Activated naive CD8-positive, alpha-beta T cell treated with anti-CD3 and anti-CD28 coated beads, Interleukin-2, amount 50 U/mL, for 24 hours (primary cell): Measurements from ENCODE around the gene SLC38A2.
A peak's percentile ranks its signal among the peaks of the same experiment; 100 is the strongest.

ENCODE experiments used
- ATAC-seq: fragments of 150-1000 bp; cut with Tn5 transposase; one replicate; pipeline ENCODE4 v1.10.0; 2021
- DNase-seq: peaks from one replicate; pipeline ENCODE4 v3.0.0; 2021
- H3K27ac Mint-ChIP-seq: one replicate; pipeline ENCODE4 v1.8.0; 2021; ENCODE audit warnings: mild to moderate bottlenecking, mixed read lengths
- H3K27me3 Mint-ChIP-seq: one replicate; pipeline ENCODE4 v1.8.0; 2021; ENCODE audit warnings: mixed read lengths
- H3K36me3 Mint-ChIP-seq: one replicate; pipeline ENCODE4 v1.8.0; 2021; ENCODE audit warnings: low read depth, mixed read lengths
- H3K4me1 Mint-ChIP-seq: one replicate; pipeline ENCODE4 v1.8.0; 2021; ENCODE audit warnings: mixed read lengths
- H3K4me3 Mint-ChIP-seq: one replicate; pipeline ENCODE4 v1.8.0; 2021; ENCODE audit warnings: mild to moderate bottlenecking, moderate library complexity, mixed read lengths
- H3K9me3 Mint-ChIP-seq: one replicate; pipeline ENCODE4 v1.8.0; 2021; ENCODE audit warnings: mixed read lengths

SLC38A2 gene

DNA sequence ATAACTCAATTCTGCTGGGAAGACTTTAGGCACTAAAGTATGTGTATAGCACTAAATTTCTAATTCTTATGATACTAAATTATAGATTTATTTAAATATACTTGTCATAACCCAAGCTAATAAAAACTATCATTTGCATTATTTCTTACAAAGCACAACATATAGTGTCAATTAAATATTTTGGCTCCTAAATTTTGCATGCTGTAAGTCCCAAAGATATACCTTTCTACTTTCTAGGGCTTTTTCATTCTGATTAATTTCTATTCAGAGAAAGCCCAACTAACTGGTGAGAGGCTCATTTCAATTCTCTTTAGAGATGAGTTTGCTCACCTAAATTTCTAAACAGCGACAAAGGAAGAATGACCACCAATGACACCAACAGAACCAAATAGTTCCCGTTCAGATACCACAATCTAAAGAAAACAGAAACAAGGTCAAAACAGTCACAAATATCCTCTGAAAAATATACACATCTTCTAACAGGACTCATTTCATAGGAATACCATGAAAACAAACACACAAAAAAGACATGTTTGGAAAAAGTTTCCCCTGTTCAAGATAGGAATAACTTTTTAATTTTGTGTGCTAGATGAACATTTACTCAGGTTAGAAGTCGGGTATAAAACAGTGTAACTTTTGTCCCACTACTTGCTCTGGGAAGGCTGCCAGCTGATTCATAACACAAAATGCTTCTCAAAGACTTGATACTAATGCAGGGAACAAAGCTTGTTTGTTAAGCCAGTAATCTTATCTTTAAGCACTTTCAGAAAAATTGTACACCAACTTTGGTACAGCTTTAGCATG is 7.6 kb downstream of the SLC38A2 start:
- H3K9me3 Mint-ChIP-seq = no peaks in the 10 kb centered on the region
- no peak overlapping the region for H3K4me3 Mint-ChIP-seq
- peak overlapping the region; percentile 24 for H3K27ac Mint-ChIP-seq
- no peak for ATAC-seq
- peaks cover 90% of the 10 kb centered on the region for H3K4me1 Mint-ChIP-seq
- H3K27me3 Mint-ChIP-seq = no peaks in the 10 kb centered on the region
- DNase-seq = no peak
- peaks cover 92% of the 10 kb centered on the region for H3K36me3 Mint-ChIP-seq

DNA sequence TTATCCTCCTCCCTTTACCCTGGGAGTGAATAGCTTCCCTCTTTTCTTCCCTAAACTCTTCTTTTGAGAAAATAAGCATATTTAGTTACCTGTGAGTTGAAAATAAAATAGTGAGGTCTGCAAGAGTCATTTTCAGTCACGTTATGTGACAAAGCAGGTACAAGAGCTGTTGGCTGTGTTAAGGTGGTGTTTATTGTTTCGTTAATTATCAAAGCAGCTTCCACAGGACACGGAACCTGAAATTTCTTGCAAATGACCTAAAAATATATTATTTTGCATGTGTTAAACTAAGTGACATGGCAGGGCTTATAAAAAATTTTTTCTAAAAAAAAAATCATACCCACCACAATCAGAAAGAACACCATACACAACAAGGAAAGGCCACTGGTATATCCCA is 8.3 kb downstream of the SLC38A2 start:
- Mint-ChIP-seq H3K36me3 (peaks cover 92% of the 10 kb centered on the region), H3K4me1 (peaks cover 86% of the 10 kb centered on the region), H3K27me3 (no peaks in the 10 kb centered on the region), H3K9me3 (no peaks in the 10 kb centered on the region), H3K27ac (no peak overlapping the region), H3K4me3 (no peak overlapping the region)
- no peak for ATAC-seq
- DNase-seq = no peak

DNA sequence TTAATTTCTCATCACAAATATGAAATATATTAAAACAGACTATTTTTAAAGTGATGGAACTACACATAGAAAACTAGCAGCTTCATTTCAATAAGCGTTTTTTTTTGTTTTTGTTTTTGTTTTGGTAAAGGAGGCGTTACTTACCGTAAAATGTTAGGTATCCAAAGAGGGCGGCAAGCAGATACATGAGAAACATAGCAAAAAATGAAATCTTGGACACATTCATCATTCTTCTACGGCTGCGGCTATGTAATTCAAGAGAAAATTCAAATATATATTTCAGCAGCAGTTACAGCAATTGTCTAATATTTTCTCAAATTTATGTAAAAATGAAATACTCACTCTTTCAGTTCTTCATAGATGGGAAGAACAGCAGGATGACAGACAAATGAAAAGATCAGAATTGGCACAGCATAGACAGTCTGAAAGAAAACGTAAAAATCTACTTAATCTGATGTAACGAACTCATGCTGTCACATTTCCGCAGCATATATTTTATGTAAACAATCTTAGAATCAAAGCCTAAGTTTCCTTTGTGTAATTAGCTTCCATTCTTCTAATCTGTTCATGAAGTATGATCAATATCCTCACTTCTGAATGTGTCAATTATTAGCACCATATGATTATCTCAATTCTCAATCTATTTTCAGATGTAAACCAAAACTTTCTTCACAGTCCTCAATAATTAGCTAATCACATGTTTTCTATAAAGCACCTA is 8.8 kb downstream of the SLC38A2 start:
- no peak overlapping the region for H3K27ac Mint-ChIP-seq
- no peak for DNase-seq
- no peaks in the 10 kb centered on the region for H3K9me3 Mint-ChIP-seq
- no peak overlapping the region for H3K4me3 Mint-ChIP-seq
- H3K4me1 Mint-ChIP-seq = peaks cover 81% of the 10 kb centered on the region
- no peak for ATAC-seq
- peaks cover 92% of the 10 kb centered on the region for H3K36me3 Mint-ChIP-seq
- no peaks in the 10 kb centered on the region for H3K27me3 Mint-ChIP-seq

DNA sequence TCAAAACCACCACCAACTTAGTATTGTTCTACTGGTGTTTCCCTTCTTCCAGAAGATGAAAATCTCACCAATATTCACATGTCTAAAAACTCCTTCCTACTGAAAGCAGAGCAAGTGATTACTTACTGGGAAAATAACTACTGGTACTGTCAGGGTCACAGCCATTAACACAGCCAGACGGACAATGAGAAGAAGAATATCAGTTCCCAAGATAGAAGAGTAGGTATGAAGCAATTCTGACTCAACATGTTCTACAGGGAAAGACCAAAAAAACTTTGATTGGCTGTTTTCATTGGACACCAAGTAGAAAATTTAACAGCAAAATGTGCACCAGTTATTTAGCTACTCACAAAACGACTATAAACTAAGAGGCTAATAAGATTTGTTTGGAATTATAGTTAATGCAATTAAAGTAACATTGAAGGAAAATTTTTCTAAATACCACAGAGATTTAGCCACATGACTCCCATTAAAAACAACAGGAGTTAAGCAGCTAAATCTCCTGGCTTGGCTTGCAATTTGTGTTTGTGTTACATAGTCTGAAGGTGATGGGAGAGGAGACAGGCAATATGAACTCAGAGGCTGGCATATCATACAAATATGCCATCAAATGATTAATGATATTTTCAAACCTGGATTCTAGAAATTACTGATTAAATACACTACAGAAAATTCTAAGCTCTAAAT is 9.5 kb downstream of the SLC38A2 start:
- Mint-ChIP-seq H3K4me1 (peaks cover 74% of the 10 kb centered on the region), H3K27ac (peak overlapping the region; percentile 81), H3K9me3 (no peaks in the 10 kb centered on the region), H3K27me3 (no peaks in the 10 kb centered on the region), H3K36me3 (peaks cover 90% of the 10 kb centered on the region), H3K4me3 (peak overlapping the region; percentile 39)
- no peak for ATAC-seq
- DNase-seq = no peak

DNA sequence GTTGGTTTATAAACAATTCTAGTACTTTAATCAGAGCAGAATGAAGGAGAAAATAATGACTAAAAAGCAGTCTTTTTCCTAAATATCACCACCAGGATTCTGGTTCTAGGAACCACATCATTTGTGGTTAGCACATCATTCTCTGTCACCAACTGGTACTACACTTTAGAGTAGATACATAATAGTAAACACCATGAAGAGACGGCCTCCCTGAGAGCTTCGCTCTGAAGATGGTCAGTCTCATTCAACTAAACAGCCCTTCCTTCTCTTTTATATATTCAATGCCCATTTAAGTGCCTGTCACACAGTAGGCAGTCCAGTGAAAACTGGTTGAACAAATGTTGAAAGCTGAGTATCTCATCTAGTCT is 10.9 kb downstream of the SLC38A2 start:
- no peak for DNase-seq
- no peaks in the 10 kb centered on the region for H3K27me3 Mint-ChIP-seq
- peaks cover 78% of the 10 kb centered on the region for H3K36me3 Mint-ChIP-seq
- H3K27ac Mint-ChIP-seq = peak overlapping the region; percentile 48
- no peak overlapping the region for H3K4me3 Mint-ChIP-seq
- peak; percentile 15 for ATAC-seq
- H3K9me3 Mint-ChIP-seq = no peaks in the 10 kb centered on the region
- peaks cover 60% of the 10 kb centered on the region for H3K4me1 Mint-ChIP-seq

DNA sequence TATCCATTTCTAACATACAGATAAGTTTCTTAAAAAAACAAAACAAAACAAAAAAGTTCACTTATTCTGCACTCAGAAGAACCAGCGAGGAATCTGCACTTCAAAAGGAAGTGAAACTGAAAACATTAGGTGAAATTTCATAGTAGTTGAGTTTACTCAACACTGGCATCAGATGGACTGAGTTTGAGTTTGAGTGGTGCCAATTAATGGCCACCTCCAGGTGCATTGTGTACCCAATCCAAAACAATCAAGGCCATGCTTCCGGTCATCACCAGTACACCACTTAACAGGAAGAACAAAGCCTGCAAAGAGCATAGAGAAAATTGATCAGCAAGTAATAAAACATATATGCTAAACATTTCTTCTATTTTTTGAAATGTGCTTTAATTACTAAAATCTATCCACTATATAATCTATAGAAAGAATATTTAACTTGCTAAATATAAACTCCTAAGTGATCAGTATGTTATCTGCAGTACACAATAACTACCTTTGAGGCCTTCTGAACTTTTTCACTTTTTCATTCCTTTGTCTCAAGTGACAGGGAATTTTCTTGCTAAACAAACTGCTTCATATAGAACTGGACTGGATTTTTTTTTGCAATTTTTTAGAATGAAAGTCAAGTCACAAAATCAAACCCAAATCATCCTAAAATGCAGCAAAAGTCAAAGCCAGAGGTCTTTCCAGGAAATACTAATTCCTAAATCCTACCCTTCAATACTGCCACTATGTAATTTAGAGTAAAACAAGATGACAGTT is 11.5 kb downstream of the SLC38A2 start:
- H3K4me3 Mint-ChIP-seq = no peak overlapping the region
- peaks cover 74% of the 10 kb centered on the region for H3K36me3 Mint-ChIP-seq
- DNase-seq (no peak), ATAC-seq (no peak)
- H3K27ac Mint-ChIP-seq = peak overlapping the region; percentile 33
- no peaks in the 10 kb centered on the region for H3K27me3 Mint-ChIP-seq
- no peaks in the 10 kb centered on the region for H3K9me3 Mint-ChIP-seq
- peaks cover 57% of the 10 kb centered on the region for H3K4me1 Mint-ChIP-seq

DNA sequence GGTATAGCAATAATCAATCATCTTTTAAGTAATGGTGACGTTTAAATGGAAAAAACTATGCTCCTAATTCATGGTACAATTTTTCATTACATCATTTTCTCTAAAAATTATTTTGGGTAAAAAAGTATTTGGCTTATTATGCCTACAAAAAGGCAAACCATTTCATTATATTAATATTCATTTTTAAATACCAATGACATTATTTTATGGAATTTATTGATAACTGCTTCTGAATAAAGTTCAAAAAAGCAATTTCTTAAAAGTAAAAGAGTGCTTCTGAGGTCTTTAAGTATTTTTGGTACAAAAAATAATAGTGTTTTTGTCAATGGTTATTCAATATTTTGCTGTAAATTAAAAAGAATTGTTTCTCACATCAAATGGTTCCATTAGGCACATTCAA is 12.2 kb downstream of the SLC38A2 start:
- Mint-ChIP-seq H3K27ac (peak overlapping the region; percentile 33), H3K4me3 (no peak overlapping the region), H3K9me3 (no peaks in the 10 kb centered on the region), H3K4me1 (peaks cover 50% of the 10 kb centered on the region), H3K27me3 (no peaks in the 10 kb centered on the region), H3K36me3 (peaks cover 68% of the 10 kb centered on the region)
- DNase-seq (no peak), ATAC-seq (no peak)

DNA sequence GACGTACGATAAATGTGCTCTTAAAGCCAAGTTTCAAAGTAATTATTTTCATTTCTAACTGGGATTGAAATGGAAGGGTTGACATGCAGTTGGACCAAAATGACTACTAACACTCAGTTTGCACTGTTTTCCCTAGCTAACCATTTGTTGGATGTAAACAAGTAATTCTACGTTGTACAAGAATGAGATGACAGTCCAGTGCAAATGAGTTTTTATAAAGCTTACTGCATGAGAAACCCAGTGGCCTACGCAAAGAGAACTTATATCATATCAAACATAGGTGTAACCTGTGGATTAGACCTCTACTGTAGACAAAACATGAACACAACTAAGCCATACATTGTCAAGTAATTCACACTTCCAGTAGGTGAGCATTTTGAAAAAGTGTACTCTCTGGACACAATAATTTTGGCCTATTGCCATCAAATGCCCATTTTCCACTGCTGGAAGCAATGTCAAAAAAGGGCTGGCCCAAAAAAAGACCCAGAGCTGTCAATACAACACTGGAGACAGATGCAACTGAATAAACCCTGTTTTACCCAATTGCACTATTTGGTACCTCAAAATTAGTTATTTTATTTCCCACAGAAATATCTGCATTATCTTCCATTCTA is 12.8 kb downstream of the SLC38A2 start:
- H3K4me1 Mint-ChIP-seq = peaks cover 44% of the 10 kb centered on the region
- no peaks in the 10 kb centered on the region for H3K9me3 Mint-ChIP-seq
- peaks cover 62% of the 10 kb centered on the region for H3K36me3 Mint-ChIP-seq
- no peaks in the 10 kb centered on the region for H3K27me3 Mint-ChIP-seq
- ATAC-seq = no peak
- DNase-seq = no peak
- no peak overlapping the region for H3K4me3 Mint-ChIP-seq
- no peak overlapping the region for H3K27ac Mint-ChIP-seq

DNA sequence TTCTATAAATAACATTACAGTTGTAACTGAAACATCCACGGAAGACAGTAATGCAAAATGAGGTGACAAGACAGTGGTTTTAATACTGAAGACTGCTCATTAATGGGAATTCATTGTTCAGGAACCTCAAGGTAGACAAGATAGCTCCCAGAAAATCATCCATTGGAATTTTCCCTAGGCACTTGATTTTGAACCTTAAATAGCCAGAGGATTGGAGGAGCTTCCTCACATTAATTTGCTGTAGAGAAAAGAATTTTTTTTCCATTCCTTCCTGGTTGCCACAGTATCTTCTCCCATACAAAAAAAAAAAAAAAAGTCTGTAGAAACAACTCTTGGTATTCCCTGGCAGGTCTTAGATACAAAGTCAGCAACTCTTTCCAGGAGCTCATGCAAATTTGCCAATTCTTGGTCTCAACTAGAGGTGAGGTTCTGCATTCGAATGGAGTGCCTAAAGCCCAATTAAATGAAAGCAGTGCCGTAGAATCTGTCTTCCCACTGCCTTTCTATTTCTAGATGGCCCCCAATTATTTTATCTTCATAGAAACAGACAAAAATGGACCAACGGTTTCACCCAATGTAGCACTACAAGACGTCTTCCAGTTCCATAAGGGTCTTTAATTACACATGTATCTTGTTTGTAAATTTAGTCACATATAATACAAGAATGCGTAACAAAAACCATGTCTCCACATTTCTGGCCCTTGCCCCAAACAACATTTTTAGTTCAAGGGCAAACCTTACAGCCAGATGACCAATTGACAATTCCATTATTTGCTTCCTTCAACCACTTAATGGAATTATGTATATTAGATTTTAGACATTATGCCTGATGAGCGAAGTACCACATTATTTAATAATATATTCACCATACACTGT is 13.5 kb downstream of the SLC38A2 start:
- H3K27me3 Mint-ChIP-seq = no peaks in the 10 kb centered on the region
- ATAC-seq (no peak), DNase-seq (no peak)
- H3K9me3 Mint-ChIP-seq = no peaks in the 10 kb centered on the region
- no peak overlapping the region for H3K27ac Mint-ChIP-seq
- H3K36me3 Mint-ChIP-seq = peaks cover 56% of the 10 kb centered on the region
- H3K4me3 Mint-ChIP-seq = no peak overlapping the region
- H3K4me1 Mint-ChIP-seq = peaks cover 40% of the 10 kb centered on the region

DNA sequence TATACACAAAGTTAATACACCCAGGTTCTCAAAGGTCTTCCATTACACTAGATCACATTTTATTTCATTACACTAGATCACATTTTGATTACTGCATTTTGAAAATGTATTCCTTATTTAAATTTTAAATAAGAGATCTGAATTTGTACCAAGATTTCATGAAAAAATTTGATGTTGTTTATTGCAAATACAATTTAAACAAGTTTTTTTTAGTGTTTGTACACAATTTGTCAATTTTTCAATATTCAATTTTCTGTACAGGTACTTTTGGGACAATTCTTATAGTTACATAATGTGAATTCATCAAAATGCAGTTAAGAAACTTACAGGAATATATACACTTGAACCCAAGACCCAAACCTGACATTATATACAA is 14.3 kb downstream of the SLC38A2 start:
- no peaks in the 10 kb centered on the region for H3K9me3 Mint-ChIP-seq
- H3K4me3 Mint-ChIP-seq = no peak overlapping the region
- H3K27ac Mint-ChIP-seq = no peak overlapping the region
- DNase-seq (no peak), ATAC-seq (no peak)
- no peaks in the 10 kb centered on the region for H3K27me3 Mint-ChIP-seq
- peaks cover 49% of the 10 kb centered on the region for H3K36me3 Mint-ChIP-seq
- peaks cover 33% of the 10 kb centered on the region for H3K4me1 Mint-ChIP-seq

DNA sequence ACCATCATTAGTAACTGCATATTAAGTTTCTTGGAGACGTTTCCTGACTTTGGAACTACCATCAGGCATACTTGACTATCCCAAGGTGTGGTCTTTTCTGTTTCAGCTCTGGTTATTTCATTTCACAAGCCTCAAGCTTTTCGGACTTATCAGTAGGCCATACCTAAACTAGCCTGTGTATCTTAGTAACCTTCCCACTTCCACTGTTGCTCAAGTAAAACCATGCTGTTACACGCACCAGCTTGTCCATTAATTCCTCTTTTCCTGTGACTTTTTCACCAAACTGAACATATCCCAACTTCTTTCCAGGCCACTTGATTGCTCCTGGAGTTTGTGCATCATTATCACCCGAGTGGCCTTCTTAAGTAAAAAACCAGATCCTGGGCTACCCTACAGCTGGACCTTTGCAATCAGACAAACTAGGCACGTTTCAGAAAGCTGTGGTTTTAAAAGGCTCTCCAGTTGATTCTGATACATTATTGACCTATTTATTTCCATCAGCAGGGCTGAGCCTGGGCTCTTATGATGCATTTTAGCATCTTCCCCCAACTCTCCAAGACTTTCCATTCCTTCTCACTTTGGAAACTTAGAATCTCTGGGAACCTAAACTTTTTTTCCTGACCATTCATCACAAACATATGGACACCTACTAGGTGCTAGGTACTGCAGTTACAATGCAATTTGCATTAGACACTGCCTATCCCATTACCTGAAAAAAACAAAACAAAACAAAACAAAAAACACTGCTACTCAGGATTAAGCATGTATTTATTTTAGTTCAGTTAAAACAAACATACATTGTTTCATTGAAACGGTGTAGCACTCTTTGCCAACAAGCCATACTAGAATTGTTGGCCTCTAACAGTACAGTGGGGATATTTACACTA is 14.9 kb downstream of the SLC38A2 start:
- no peak overlapping the region for H3K4me3 Mint-ChIP-seq
- peaks cover 43% of the 10 kb centered on the region for H3K36me3 Mint-ChIP-seq
- H3K9me3 Mint-ChIP-seq = no peaks in the 10 kb centered on the region
- ATAC-seq = no peak
- no peak for DNase-seq
- peaks cover 27% of the 10 kb centered on the region for H3K4me1 Mint-ChIP-seq
- H3K27me3 Mint-ChIP-seq = no peaks in the 10 kb centered on the region
- H3K27ac Mint-ChIP-seq = no peak overlapping the region

DNA sequence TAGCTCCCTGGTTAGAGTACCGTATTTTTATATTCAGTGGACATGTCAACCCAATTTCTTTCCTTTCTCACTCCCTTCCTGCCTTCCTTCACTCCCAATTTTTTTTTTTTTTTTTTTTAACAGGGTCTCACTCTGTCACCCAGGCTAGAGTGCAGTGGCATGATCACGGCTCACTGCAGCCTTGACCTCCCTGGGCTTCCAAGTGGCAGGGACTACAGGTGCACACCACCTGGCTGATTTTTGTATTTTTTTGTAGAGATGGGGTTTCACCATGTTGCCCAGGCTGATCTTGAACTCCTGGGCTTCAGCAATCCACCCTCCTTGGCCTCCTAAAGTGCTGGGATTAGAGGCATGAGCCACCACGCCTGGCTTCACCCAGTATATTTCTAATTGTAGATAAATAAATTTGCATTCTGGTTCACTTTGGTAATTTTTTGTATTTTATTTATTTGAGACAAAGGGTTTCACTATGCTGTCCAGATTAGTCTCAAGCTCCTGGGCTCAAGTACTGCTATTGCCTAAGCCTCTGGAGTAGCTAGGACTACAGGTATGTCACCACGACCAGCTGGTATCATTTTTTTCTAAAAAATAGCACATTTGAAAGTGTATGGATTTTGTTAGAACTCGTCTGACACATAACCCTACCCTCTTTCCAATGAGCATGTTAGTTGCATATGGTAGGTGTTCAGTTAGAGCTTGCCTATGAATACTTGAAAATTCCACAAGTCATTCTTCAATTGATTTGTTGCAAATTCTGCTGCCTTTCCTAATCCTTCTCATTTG is 15.7 kb downstream of the SLC38A2 start:
- no peak for ATAC-seq
- Mint-ChIP-seq H3K36me3 (peaks cover 34% of the 10 kb centered on the region), H3K27me3 (no peaks in the 10 kb centered on the region), H3K4me3 (no peak overlapping the region), H3K4me1 (peaks cover 18% of the 10 kb centered on the region), H3K9me3 (no peaks in the 10 kb centered on the region), H3K27ac (no peak overlapping the region)
- DNase-seq = no peak
